Small intestine (tissue), 7 donors: ENCODE measurements around the gene LRIT3. TPM values are rescaled to one million over a fixed set of nuclear protein-coding genes. Genes with fewer than 3 reads are reported as not detected.

Source experiments
- DNase-seq, 2 donors: peaks; one replicate each; pipeline versions ENCODE4 v3.0.0 to v3.0.0-alpha.2; 2013
- FAIRE-seq: peaks from 2 replicates; lab custom pipeline; 2012; peaks lifted over from hg19 to GRCh38; lab: Jason Lieb, UNC
- H3K27ac ChIP-seq, 3 donors: one replicate each; pipeline ENCODE4 v1.5.1; 2013; ENCODE audit warnings: low read length in 2 of 3, mild to moderate bottlenecking in 2 of 3, control low read depth in 1 of 3, inconsistent platforms in 1 of 3, low read depth in 1 of 3, moderate library complexity in 1 of 3
- H3K27me3 ChIP-seq, 3 donors: one replicate each; pipeline ENCODE4 v1.6.1; 2013; ENCODE audit warnings: low read length in 3 of 3, inconsistent platforms in 1 of 3; ENCODE audit not compliant: control insufficient read depth in 3 of 3, insufficient read depth in 3 of 3
- H3K36me3 ChIP-seq, 3 donors: one replicate each; pipeline ENCODE4 v1.6.1; 2013; ENCODE audit warnings: low read length in 3 of 3, inconsistent platforms in 1 of 3, low read depth in 1 of 3, mild to moderate bottlenecking in 1 of 3, moderate library complexity in 1 of 3; ENCODE audit not compliant: control insufficient read depth in 3 of 3, insufficient read depth in 2 of 3
- H3K4me1 ChIP-seq, 3 donors: one replicate each; pipeline ENCODE4 v1.6.1; 2013; ENCODE audit warnings: low read length in 2 of 3, inconsistent platforms in 1 of 3, low read depth in 1 of 3, mild to moderate bottlenecking in 1 of 3, moderate library complexity in 1 of 3; ENCODE audit not compliant: control insufficient read depth in 3 of 3, insufficient read depth in 2 of 3
- H3K4me3 ChIP-seq, 3 donors: one replicate each; pipeline ENCODE4 v1.5.1; 2013; ENCODE audit warnings: low read length in 3 of 3, control low read depth in 1 of 3, inconsistent platforms in 1 of 3, low read depth in 1 of 3, mild to moderate bottlenecking in 1 of 3, moderate library complexity in 1 of 3
- H3K9me3 ChIP-seq, 2 donors: one replicate each; pipeline ENCODE4 v1.6.1; 2013; ENCODE audit warnings: low read depth in 1 of 2, low read length in 1 of 2; ENCODE audit not compliant: control insufficient read depth in 2 of 2, insufficient read depth in 1 of 2
- WGBS, 3 donors: extraction: QIAGEN DNeasy Blood & Tissue Kit; methylation state at CpG; one replicate each; pipeline ENCODE4 v1.1.7; 2013; 5-methylcytosine and 5-hydroxymethylcytosine counted together
- polyA plus RNA-seq, 4 donors: library from polyadenylated mRNA; stranded (reverse) in 3 of 4; unstranded in 1 of 4; fragments of 200-250 nt in 3 of 4; fragments of 120-200 nt in 1 of 4; gene quantifications; one replicate each; pipeline versions ENCODE4 v1.2.1 to v1.2.3, GENCODE V29; 2013
- donor health status: healthy with polysubstance abuse.
- donor health status: control.
- donor health status: control.
- donor health status: Bipolar disorder and iron deficiency.
- donor health status: healthy.

Gene LRIT3
- polyA plus RNA-seq, 4 donors = 0.04 to 0.54 (median 0.23) TPM

GRCh38 chr4:109876634-109877265 is 28.8 kb downstream of the LRIT3 start:
- Histone ChIP-seq H3K4me1 (no peaks in the 10 kb centered on the region), H3K27ac (no peak overlapping the region), H3K36me3 (no peaks in the 10 kb centered on the region), H3K4me3 (no peak overlapping the region), H3K9me3 (no peaks in the 10 kb centered on the region), H3K27me3 (no peaks in the 10 kb centered on the region)
- 94 to 95% (median 95%) methylated on average over 2 of the region's 2 CpGs for WGBS, 3 donors
- DNase-seq (no peak), FAIRE-seq (no peak)

DNA sequence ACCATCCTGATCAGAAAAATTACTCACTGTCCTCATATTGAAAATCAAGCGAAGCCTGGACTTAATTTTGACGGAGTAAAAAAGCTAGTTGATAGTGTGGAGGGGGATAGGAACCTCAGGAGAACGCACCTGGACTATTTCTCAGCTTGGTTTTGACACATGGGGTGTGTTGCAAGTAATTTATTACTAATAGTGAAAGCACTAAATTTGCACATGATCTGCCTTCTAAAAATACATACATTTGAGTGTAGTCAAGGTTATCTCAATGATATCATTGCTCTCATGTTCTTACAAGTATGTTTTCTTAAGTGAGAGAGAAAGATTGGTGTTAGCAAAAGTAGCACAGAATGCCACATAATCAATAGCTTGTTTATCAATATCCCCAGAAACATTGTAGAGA is 29.5 kb downstream of the LRIT3 start:
- H3K36me3 ChIP-seq = no peaks in the 10 kb centered on the region
- DNase-seq = no peak
- H3K4me1 ChIP-seq = no peaks in the 10 kb centered on the region
- no peak overlapping the region for H3K4me3 ChIP-seq
- WGBS, 3 donors = 50 to 70% (median 67%) methylated on average over 3 of the region's 3 CpGs
- no peaks in the 10 kb centered on the region for H3K27me3 ChIP-seq
- no peak for FAIRE-seq
- H3K9me3 ChIP-seq = no peaks in the 10 kb centered on the region
- no peak overlapping the region for H3K27ac ChIP-seq

DNA sequence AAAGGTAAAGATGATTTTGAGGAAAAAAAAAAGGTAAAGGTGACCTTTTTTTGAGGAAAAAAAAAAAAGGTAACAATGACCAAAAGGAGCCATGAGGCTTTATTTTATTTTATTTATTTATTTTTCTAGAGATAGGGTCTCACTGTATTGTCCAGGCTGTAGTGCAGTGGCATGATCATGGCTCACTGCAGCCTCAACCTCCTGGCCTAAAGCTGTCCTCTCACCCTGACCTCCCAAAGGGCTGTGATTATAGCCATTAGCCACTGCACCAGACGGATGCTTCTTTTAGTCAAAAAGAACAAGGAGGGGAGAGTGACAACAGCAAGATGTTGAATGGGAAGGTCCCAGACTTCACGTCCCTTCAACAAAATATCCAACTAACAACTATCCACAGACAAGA is 30.4 kb downstream of the LRIT3 start:
- Histone ChIP-seq H3K9me3 (no peaks in the 10 kb centered on the region), H3K36me3 (no peaks in the 10 kb centered on the region), H3K27ac (no peak overlapping the region), H3K4me1 (no peaks in the 10 kb centered on the region), H3K4me3 (no peak overlapping the region), H3K27me3 (no peaks in the 10 kb centered on the region)
- 81 to 88% (median 86%) methylated on average over 2 of the region's 2 CpGs for WGBS, 3 donors
- DNase-seq (no peak), FAIRE-seq (no peak)

- FAIRE-seq = no peak
- no peak overlapping the region for H3K4me3 ChIP-seq
- no peak overlapping the region for H3K27ac ChIP-seq
- no peaks in the 10 kb centered on the region for H3K4me1 ChIP-seq
- H3K36me3 ChIP-seq = no peaks in the 10 kb centered on the region
- no peak for DNase-seq
- WGBS, 3 donors = 80 to 82% (median 81%) methylated on average over 12 of the region's 12 CpGs
- no peaks in the 10 kb centered on the region for H3K9me3 ChIP-seq
- no peaks in the 10 kb centered on the region for H3K27me3 ChIP-seq
Measured at GRCh38 chr4:109879081-109879480, 31.2 kb downstream of the LRIT3 start.

GRCh38 chr4:109879636-109880314 is 31.9 kb downstream of the LRIT3 start:
- no peak overlapping the region for H3K27ac ChIP-seq
- no peaks in the 10 kb centered on the region for H3K27me3 ChIP-seq
- WGBS, 3 donors = 88 to 93% (median 90%) methylated on average over 7 of the region's 7 CpGs
- no peak for DNase-seq
- FAIRE-seq = no peak
- H3K4me3 ChIP-seq = no peak overlapping the region
- H3K4me1 ChIP-seq = no peaks in the 10 kb centered on the region
- no peaks in the 10 kb centered on the region for H3K9me3 ChIP-seq
- no peaks in the 10 kb centered on the region for H3K36me3 ChIP-seq

DNA sequence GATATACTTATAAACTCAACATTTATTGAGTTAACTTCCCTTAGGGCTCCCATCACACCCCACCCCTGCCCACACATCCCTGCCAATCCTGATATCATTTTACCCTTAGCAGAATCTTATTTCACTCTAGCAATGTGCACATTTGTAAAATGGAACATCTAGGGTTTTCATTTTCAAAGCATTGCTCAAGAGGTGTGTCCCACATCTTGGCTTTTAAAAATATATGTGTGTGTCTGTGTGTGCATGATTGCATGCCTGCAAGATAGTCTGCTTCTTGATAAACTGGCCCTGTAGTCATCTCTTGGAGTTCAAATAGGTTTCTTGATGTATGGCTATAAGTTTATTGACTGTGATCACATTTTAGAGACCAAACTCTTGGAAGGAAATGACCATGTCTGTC is 38.4 kb downstream of the LRIT3 start:
- Histone ChIP-seq H3K4me3 (no peak overlapping the region), H3K27me3 (no peaks in the 10 kb centered on the region), H3K36me3 (no peaks in the 10 kb centered on the region), H3K9me3 (no peaks in the 10 kb centered on the region), H3K27ac (no peak overlapping the region), H3K4me1 (no peaks in the 10 kb centered on the region)
- no peak for FAIRE-seq
- DNase-seq = no peak

- H3K27ac ChIP-seq = no peak overlapping the region
- H3K36me3 ChIP-seq = no peaks in the 10 kb centered on the region
- no peaks in the 10 kb centered on the region for H3K4me1 ChIP-seq
- DNase-seq (no peak), FAIRE-seq (no peak)
- no peaks in the 10 kb centered on the region for H3K27me3 ChIP-seq
- no peak overlapping the region for H3K4me3 ChIP-seq
- 50 to 73% (median 60%) methylated on average over 6 of the region's 6 CpGs for whole genome bisulfite sequencing, 3 donors
- H3K9me3 ChIP-seq = no peaks in the 10 kb centered on the region
Measured at GRCh38 chr4:109887071-109887470, 39.2 kb downstream of the LRIT3 start.

DNA sequence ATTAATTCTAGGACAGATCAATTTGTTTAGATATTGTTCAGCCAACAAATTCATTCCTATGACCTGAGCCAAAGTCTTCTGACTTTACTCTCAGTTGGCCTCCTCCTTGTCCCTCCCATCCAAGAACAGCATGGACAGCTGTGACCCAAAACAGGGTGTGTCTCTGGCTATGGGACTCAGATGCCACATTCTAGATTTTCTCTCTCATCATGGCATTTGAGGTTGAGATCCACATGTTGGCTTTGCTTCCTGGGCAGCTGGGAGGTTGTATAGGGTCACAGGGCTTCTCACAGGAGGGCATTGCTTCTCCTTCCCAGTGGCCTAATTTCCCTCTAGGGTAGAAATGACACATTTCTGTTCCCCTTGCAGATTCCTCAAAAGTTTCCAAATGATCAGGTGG is 42.2 kb downstream of the LRIT3 start:
- H3K4me1 ChIP-seq = no peaks in the 10 kb centered on the region
- FAIRE-seq = no peak
- H3K27me3 ChIP-seq = no peaks in the 10 kb centered on the region
- H3K9me3 ChIP-seq = no peaks in the 10 kb centered on the region
- no peaks in the 10 kb centered on the region for H3K36me3 ChIP-seq
- no peak overlapping the region for H3K27ac ChIP-seq
- DNase-seq = no peak
- H3K4me3 ChIP-seq = no peak overlapping the region
